Measurements from ENCODE around the gene ATP6V0C.

- no peak for TF ChIP-seq POLR2AphosphoS5 (IDR thresholded peaks at IDR 0.05; ENCODE audit: low read depth, low read length)
- no peak for TF ChIP-seq SIN3A (IDR thresholded peaks at IDR 0.05; ENCODE audit: borderline replicate concordance, insufficient read depth, low read length)
- TF ChIP-seq TAF1 (IDR thresholded peaks at IDR 0.05; ENCODE audit: borderline replicate concordance, insufficient read depth, low read length): no peak
- TF ChIP-seq REST (IDR thresholded peaks at IDR 0.05; ENCODE audit: insufficient read depth in 1 of 2, low read depth in 2 of 2, low read length in 2 of 2): no peak
- no peak for TF ChIP-seq FOXP2 (optimal IDR thresholded peaks at IDR 0.05; ENCODE audit: borderline replicate concordance, extremely low read depth, extremely low read length, insufficient read depth)
These were observed 4.3 kb downstream of the ATP6V0C start for GRCh38 chr16:2517954-2518605.

Data from PFSK-1 (cell line).